ENCODE results near the gene SV2C. TPM values are rescaled to one million over a fixed set of nuclear protein-coding genes. Genes with fewer than 3 reads are reported as not detected.
"Not testable (repeated sequence)": the region's sequence is repeated elsewhere in the genome, so short reads cannot be mapped to it uniquely, and the experiment has no call there.

Gene SV2C
- total RNA-seq, 1 donor from 2014 or later: 0.33 TPM

DNA sequence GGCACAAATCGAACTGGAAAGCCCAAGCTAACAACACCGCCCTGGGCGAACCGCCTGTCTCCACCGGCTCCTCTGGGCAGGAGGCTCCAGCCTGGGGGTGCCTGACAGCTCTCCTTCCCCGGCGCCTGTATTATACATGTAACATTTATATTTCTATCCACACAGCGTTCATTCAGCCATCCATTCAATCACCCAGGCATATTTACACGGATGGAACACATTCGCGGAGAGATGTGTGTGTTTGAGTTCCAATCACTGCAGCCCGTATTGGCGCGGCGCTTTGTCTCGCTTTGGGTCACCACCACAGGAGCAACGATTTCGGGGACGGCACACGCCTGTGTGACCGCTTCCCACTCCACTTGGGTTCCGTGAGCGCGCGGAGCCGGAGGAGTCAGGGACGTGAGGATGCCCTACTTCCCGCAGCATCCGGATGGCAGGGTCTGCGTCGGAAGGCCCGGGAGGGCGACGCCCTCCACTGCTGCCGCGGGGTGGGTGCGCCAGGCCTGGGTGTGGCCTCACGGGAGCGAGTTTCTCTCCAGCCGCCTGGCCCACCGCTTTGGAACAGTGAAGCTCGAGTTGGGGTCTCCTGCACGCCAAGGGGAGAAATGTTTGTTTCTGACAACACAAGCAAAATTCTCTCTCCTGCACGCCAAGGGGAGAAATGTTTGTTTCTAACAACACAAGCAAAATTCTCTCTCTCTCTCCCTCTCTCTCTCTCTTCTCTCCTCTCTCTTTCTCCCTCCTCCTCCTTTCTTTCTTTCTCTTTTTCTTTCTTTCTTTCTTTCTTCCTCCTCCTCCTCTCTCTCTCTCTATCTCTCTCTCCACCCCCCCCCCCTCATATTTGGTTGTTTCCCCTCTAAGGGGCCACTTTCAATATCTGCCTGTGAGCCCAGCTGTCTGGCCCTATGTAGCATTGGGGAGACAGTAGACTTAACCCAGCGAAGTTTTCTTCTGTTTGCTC, 1.1 kb upstream of the SV2C start:
- no peaks in the 10 kb centered on the region for H3K36me3 Mint-ChIP-seq (ENCODE audit: low read depth)
- DNase-seq (ENCODE audit: low read depth, low spot score): no peak

DNA sequence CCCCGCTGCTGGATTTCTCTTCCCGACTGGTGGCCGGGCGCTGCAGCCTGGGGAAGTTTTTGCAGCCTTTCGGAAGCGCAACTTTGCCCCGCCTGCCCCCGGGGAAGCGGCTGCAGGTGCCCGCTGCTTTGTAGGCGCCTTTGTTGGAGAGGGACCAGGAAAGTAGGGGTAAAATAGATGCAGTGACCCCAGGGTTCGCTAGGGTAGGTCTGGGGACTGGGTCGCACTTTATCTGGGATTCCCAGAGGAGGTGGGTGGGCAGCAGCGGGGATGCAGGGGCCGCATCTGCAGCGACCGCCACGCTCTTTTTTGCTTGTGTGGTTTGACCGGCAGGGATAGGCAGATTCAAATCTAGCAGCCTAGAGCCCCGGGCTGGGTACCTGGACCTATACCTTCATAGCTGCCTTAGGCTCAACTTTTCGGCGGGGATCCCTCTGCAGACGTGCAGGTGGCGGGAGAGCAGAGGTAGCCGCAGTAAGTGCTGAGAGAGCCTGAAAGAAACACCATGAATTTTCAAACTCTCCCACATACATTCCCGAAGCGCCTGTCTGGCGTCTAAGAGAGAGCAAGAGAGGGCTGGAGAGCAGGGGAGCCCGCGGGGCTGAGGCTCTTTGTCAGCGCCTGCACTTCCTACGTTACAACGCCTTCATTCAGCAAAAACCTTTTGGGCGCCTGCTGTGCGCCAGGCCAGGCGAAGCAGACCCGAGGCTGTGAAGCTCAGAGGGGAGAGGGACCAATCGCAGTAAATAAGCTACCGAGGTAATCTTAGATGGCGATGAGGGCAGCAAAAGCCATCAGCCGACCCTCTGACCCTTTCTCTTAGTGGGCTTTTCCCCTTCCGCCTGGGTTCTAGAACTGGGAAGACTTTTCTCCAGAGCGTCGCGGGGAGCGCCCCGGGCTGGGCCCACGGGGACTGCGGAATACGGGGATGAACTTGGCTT, 642 bp downstream of the SV2C start:
- Mint-ChIP-seq H3K4me3 (peak overlapping the region; percentile 89), H3K36me3 (ENCODE audit: low read depth) (no peaks in the 10 kb centered on the region), H3K4me1 (peaks cover 17% of the 10 kb centered on the region), H3K9me3 (no peaks in the 10 kb centered on the region), H3K27me3 (ENCODE audit: low read depth) (peaks cover 90% of the 10 kb centered on the region), H3K27ac (ENCODE audit: unreplicated experiment) (peak overlapping the region; percentile 37)
- TF ChIP-seq, protein P1, sequence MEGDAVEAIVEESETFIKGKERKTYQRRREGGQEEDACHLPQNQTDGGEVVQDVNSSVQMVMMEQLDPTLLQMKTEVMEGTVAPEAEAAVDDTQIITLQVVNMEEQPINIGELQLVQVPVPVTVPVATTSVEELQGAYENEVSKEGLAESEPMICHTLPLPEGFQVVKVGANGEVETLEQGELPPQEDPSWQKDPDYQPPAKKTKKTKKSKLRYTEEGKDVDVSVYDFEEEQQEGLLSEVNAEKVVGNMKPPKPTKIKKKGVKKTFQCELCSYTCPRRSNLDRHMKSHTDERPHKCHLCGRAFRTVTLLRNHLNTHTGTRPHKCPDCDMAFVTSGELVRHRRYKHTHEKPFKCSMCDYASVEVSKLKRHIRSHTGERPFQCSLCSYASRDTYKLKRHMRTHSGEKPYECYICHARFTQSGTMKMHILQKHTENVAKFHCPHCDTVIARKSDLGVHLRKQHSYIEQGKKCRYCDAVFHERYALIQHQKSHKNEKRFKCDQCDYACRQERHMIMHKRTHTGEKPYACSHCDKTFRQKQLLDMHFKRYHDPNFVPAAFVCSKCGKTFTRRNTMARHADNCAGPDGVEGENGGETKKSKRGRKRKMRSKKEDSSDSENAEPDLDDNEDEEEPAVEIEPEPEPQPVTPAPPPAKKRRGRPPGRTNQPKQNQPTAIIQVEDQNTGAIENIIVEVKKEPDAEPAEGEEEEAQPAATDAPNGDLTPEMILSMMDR (conservative IDR thresholded peaks at IDR 0.05): no peak
- peak; percentile 27 for DNase-seq (ENCODE audit: low read depth, low spot score)

More for the DNA sequence above, 1.1 kb upstream of the SV2C start:
- H3K4me3 Mint-ChIP-seq: peak overlapping the region; percentile 89
- H3K4me1 Mint-ChIP-seq: peaks cover 17% of the 10 kb centered on the region
- TF ChIP-seq, protein P1 (conservative IDR thresholded peaks at IDR 0.05): no peak
- no peaks in the 10 kb centered on the region for H3K9me3 Mint-ChIP-seq
- peaks cover 96% of the 10 kb centered on the region for H3K27me3 Mint-ChIP-seq (ENCODE audit: low read depth)
- H3K27ac Mint-ChIP-seq (ENCODE audit: unreplicated experiment): no peak overlapping the region

DNA sequence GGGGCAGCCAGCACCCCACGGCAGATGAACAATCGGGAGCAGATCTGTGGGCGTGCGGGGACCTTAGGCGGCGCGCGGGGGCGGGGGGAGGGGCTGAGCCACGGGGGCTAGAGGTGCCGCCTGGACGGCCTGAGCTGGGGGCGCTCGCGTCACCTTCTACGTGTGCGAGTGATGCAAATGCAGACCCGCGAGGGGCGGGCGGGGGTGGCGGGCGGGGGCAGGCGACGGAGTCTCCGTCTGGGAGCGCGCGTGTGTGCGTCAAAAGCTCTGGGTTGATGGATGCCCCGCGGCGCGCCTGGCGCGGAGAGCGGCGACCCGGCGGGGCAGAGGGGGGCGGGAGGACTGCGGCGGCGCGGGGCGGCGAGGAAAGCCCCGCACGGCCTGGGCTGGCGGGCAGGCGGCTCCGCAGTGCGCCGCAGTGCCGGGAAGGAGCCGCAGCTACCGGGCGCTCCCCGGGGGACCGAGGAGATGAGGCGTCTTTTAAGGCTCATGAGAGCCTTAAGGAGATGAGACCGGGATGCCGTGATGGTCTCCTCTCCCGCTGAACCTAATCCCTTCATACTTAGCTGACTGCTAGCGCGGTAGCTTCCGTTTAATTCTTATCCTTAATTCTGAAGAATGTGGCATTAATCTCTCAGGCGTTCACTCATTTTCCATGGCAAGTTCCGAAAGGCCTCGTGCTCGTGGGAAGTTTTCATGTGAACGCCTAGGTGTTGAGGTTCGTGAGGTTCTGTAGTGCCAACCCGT, 1.5 kb downstream of the SV2C start:
- Mint-ChIP-seq H3K4me1 (peaks cover 17% of the 10 kb centered on the region), H3K27ac (ENCODE audit: unreplicated experiment) (no peak overlapping the region), H3K4me3 (peak overlapping the region; percentile 89), H3K27me3 (ENCODE audit: low read depth) (peaks cover 88% of the 10 kb centered on the region), H3K36me3 (ENCODE audit: low read depth) (no peaks in the 10 kb centered on the region), H3K9me3 (no peaks in the 10 kb centered on the region)
- TF ChIP-seq, protein P1 (conservative IDR thresholded peaks at IDR 0.05): no peak
- DNase-seq (ENCODE audit: low read depth, low spot score): peak; percentile 20

DNA sequence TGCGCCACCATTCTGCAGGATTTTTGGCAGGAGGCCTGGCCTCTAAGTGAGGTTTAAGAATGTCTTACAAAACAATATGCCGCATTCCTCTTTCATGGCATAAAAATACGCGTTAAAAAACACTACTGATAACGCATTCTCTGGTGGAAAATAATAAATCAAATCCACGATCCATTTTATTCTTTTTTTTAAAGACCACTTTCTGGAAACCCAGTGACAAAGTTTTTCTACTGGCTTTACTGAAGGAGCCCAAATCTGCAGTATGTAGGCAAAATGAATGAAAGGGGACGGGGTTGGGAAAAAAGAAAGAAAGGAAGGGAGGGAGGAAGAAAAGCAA, 2.0 kb downstream of the SV2C start:
- Mint-ChIP-seq H3K36me3 (ENCODE audit: low read depth) (no peaks in the 10 kb centered on the region), H3K9me3 (no peaks in the 10 kb centered on the region), H3K4me3 (peak overlapping the region; percentile 84), H3K4me1 (peaks cover 17% of the 10 kb centered on the region), H3K27ac (ENCODE audit: unreplicated experiment) (no peak overlapping the region), H3K27me3 (ENCODE audit: low read depth) (peaks cover 86% of the 10 kb centered on the region)
- no peak for DNase-seq (ENCODE audit: low read depth, low spot score)
- TF ChIP-seq, protein P1 (conservative IDR thresholded peaks at IDR 0.05): no peak

DNA sequence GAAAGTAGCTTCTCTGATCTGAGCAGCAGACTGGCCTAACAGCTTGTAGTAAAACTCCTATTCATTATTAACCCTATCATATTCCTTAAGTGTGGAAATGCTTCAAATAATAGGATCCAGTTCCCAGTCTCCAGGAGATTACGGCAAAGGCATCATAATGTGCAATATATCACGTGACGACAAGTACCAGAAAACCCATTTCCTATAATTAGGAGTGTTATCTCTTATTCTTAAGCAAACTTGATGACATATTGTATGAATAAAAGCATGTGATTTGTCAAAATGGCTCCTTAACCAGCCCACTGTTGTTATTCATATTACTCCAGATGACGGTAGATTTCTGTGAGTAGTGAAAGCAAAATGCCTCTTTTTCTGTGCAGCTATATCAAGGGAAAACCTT, 2.9 kb downstream of the SV2C start:
- H3K27me3 Mint-ChIP-seq (ENCODE audit: low read depth): peaks cover 82% of the 10 kb centered on the region
- peak overlapping the region; percentile 66 for H3K4me3 Mint-ChIP-seq
- H3K36me3 Mint-ChIP-seq (ENCODE audit: low read depth): no peaks in the 10 kb centered on the region
- H3K27ac Mint-ChIP-seq (ENCODE audit: unreplicated experiment): no peak overlapping the region
- DNase-seq (ENCODE audit: low read depth, low spot score): no peak
- peaks cover 17% of the 10 kb centered on the region for H3K4me1 Mint-ChIP-seq
- H3K9me3 Mint-ChIP-seq: no peaks in the 10 kb centered on the region
- TF ChIP-seq, protein P1 (conservative IDR thresholded peaks at IDR 0.05): no peak

DNA sequence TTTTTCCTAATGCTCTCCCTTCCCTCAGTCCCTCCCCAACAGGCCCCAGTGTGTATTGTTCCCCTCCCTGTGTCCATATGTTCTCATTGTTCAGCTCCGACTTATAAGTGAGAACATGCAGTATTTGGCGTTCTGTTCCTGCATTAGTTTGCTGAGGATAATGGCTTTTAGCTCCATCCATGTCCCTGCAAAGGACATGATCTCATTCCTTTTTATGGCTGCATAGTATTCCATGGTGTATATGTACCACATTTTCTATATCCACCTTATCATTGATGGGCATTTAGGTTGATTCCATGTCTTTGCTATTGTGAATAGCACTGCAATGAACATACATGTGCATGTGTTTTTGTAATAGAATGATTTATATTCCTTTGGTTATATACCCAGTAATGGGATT, 6.0 kb downstream of the SV2C start:
- not testable (repeated sequence) for H3K4me1 Mint-ChIP-seq; H3K27ac Mint-ChIP-seq (ENCODE audit: unreplicated experiment); H3K4me3 Mint-ChIP-seq; H3K9me3 Mint-ChIP-seq; DNase-seq (ENCODE audit: low read depth, low spot score); H3K36me3 Mint-ChIP-seq (ENCODE audit: low read depth)
- peaks cover 57% of the 10 kb centered on the region for H3K27me3 Mint-ChIP-seq (ENCODE audit: low read depth)
